Stimulated activated CD8-positive, alpha-beta memory T cell treated with anti-CD3 and anti-CD28 coated beads, Interleukin-2, amount 100 ng/mL, for 48 hours (primary cell): ENCODE results near the gene KIF21B.
"Not testable (repeated sequence)": the region's sequence is repeated elsewhere in the genome, so short reads cannot be mapped to it uniquely, and the experiment has no call there.

Experiments used
- DNase-seq, 2 donors: peaks; one replicate each; pipeline ENCODE4 v3.0.0-alpha.2; 2020; ENCODE audit warnings: low read depth in 2 of 2

KIF21B gene

GRCh38 chr1:200971428-200971903 lies 52.0 kb downstream of the KIF21B start:
- peak in 1 of 2 donors; percentile 22 for DNase-seq

- no peak for DNase-seq
These were observed 52.6 kb downstream of the KIF21B start for GRCh38 chr1:200970771-200971427.

- DNase-seq, result peak; percentile 14 to 52
These were observed 53.6 kb downstream of the KIF21B start for GRCh38 chr1:200969726-200970561.

GRCh38 chr1:200968469-200969410 lies 54.8 kb downstream of the KIF21B start:
- DNase-seq, result no peak

- no peak for DNase-seq
These were observed 55.6 kb downstream of the KIF21B start for GRCh38 chr1:200967693-200968468.

- no peak for DNase-seq
These were observed 56.6 kb downstream of the KIF21B start for GRCh38 chr1:200966934-200967333.

- DNase-seq, result no peak
These were observed 58.3 kb downstream of the KIF21B start for GRCh38 chr1:200965111-200965805.

GRCh38 chr1:200963888-200964287 lies 59.6 kb downstream of the KIF21B start:
- DNase-seq, result not testable (repeated sequence)

GRCh38 chr1:200963076-200963475 lies 60.4 kb downstream of the KIF21B start:
- DNase-seq, result no peak

GRCh38 chr1:200962631-200963030 lies 60.9 kb downstream of the KIF21B start:
- no peak for DNase-seq

GRCh38 chr1:200962151-200962550 lies 61.4 kb downstream of the KIF21B start:
- not testable (repeated sequence) for DNase-seq

- no peak for DNase-seq
These were observed 62.6 kb downstream of the KIF21B start for GRCh38 chr1:200960948-200961340.

GRCh38 chr1:200960236-200960947 lies 63.1 kb downstream of the KIF21B start:
- DNase-seq, result no peak

- no peak for DNase-seq
These were observed 64.0 kb downstream of the KIF21B start for GRCh38 chr1:200959411-200959921.

GRCh38 chr1:200958597-200958996 lies 64.9 kb downstream of the KIF21B start:
- DNase-seq, result no peak

GRCh38 chr1:200954434-200954833 lies 69.1 kb downstream of the KIF21B start:
- no peak for DNase-seq

- DNase-seq, result no peak
These were observed 72.5 kb downstream of the KIF21B start for GRCh38 chr1:200951016-200951415.

GRCh38 chr1:200949626-200950025 lies 73.9 kb downstream of the KIF21B start:
- DNase-seq, result no peak

- DNase-seq, result no peak
These were observed 76.4 kb downstream of the KIF21B start for GRCh38 chr1:200947059-200947566.
